SK-N-MC (cell line): ENCODE results near the gene ST8SIA5.

Source experiments
- EZH2 ChIP-seq: fragments of 200-600 bp; sonication (generic); IDR thresholded peaks from one replicate; pipeline ENCODE4 v1.6.1; 2017; ENCODE audit warnings: antibody characterized with exemption
- POLR2AphosphoS5 ChIP-seq: IDR thresholded peaks from 2 replicates; pipeline ENCODE4 v1.6.1; 2012; ENCODE audit warnings: mild to moderate bottlenecking, low read depth, low read length, borderline replicate concordance

DNA sequence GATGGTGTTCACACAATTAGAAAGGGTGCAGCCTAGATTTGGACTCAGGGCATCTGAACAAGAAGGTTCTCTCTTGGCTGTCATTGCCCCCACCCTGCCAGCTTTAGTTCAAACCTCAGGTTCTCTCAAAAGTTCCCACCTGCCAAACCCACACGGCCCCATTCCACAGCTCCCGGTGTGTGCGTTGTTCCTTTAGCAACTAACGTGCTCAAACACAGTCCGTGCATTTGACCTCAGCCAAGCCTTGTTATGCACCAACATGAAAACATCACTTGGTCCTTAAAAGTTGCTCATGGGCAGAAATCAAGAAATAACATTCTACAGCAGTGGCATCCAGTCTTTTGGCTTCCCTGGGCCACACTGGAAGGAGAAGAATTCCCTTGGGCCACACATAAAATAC, 131.8 kb downstream of the ST8SIA5 start:
- TF ChIP-seq EZH2, result no peak
- no peak for TF ChIP-seq POLR2AphosphoS5
